ENCODE measurements around the gene NIPBL. TPM values are rescaled to one million over a fixed set of nuclear protein-coding genes. Genes with fewer than 3 reads are reported as not detected.

The NIPBL gene
- total and polyA plus RNA-seq, 2 of the 8 experiments (the other 6 are each of a cell fraction or from before 2014, with no cell fraction given) = 21.1 to 53.5 TPM

DNA sequence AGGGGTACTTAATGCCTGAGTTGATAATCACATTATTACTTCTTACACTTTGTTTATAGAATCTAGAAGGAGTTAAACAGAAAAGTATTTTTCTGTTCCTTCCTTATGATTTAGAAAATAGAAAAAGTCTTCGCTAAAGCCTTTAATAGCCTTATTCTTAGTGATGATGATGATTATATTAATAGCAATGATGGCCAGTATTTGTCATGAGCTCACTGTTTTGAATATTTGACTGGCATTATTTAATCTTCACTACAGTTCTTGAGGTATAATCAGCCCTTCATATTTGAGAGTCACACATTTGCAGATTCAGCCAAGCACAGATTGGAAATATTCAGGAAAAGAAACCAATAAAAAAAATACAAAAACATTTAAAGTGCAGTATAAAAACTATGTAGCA lies 23.3 kb downstream of the NIPBL start:
- H2BK120ac ChIP-seq (replicated peaks; ENCODE audit: low read depth, low read length) = no peak overlapping the region
- DNase-seq (ENCODE audit: low read depth in 1 of 2, low spot score in 2 of 2) = no peak
- H3K79me1 ChIP-seq (ENCODE audit: low read depth, low read length) = no peaks in the 10 kb centered on the region; the same call in none of the 2 replicates
- no peaks in the 10 kb centered on the region for H3K23me2 ChIP-seq (ENCODE audit: low read depth, low read length)
- no peak overlapping the region for H2AK5ac ChIP-seq (ENCODE audit: low read depth, low read length)
- no peak overlapping the region for H3K56ac ChIP-seq (replicated peaks; ENCODE audit: insufficient read length, low read depth, low read length)
- H3K27me3 ChIP-seq (replicated peaks in 1 of 4; ENCODE audit: control insufficient read depth in 3 of 4, extremely low read depth in 1 of 4, insufficient read depth in 3 of 4, low read length in 3 of 4) = no peaks in the 10 kb centered on the region
- no peak overlapping the region for H3K4me3 ChIP-seq (ENCODE audit: extremely low read depth in 1 of 4, insufficient read depth in 2 of 4, low read depth in 3 of 4, low read length in 4 of 4)
- no peaks in the 10 kb centered on the region for H3K36me3 ChIP-seq (ENCODE audit: control insufficient read depth in 2 of 4, insufficient read depth in 4 of 4, low read length in 3 of 4)
- no peak overlapping the region for H3K4ac ChIP-seq (replicated peaks; ENCODE audit: insufficient read length, low read depth, low read length)
- no peak overlapping the region for H3K4me2 ChIP-seq (ENCODE audit: insufficient read depth in 1 of 2, low read depth in 2 of 2, low read length in 2 of 2)
- H2BK12ac ChIP-seq (ENCODE audit: low read depth, low read length) = no peak overlapping the region
- 91% methylated on average over 1 of the region's 1 CpG; no CpG with 5 or more reads in 1 of the 2 experiments for WGBS, 2 experiments (ENCODE audit: extremely low coverage in 1 of 2, insufficient coverage in 1 of 2, insufficient read length in 1 of 2, insufficient replicate concordance in 2 of 2, low coverage in 1 of 2, low lambda C conversion rate in 2 of 2, missing lambda C conversion rate in 1 of 2)
- no peak overlapping the region for H4K5ac ChIP-seq (ENCODE audit: insufficient read length, low read depth, low read length)
- no peak overlapping the region for H2BK5ac ChIP-seq (ENCODE audit: low read depth, low read length)
- H3K23ac ChIP-seq (ENCODE audit: insufficient read length) = no peak overlapping the region
- H3K9me3 ChIP-seq (ENCODE audit: insufficient read depth in 2 of 2, low read depth in 1 of 2, low read length in 1 of 2) = 0 out of 4 replicates have a peak, but pooled peaks cover 0 to 3% of the 10 kb centered on the region in 2 experiments
- H3K27ac ChIP-seq (ENCODE audit: low read depth, low read length) = no peak overlapping the region
- H4K8ac ChIP-seq (ENCODE audit: extremely low read depth, insufficient read depth, low read length) = no peak overlapping the region
- no peak overlapping the region for H3K18ac ChIP-seq (ENCODE audit: extremely low read depth, low read length)
- FAIRE-seq = no peak
- no peak for TF ChIP-seq CTBP2 (IDR thresholded peaks at IDR 0.05; ENCODE audit: borderline replicate concordance, insufficient read depth, insufficient read length, low read length)
- TF ChIP-seq SP1 (IDR thresholded peaks at IDR 0.05; ENCODE audit: low read depth, low read length) = no peak
- no peak for TF ChIP-seq RNF2 (IDR thresholded peaks at IDR 0.05; ENCODE audit: borderline replicate concordance, low read depth, low read length, missing control alignments, poor library complexity, severe bottlenecking)
- TF ChIP-seq BACH1 (IDR thresholded peaks at IDR 0.05; ENCODE audit: low read length) = no peak
- no peak for TF ChIP-seq CBX5 (IDR thresholded peaks at IDR 0.05; ENCODE audit: low read depth, low read length)
- TF ChIP-seq HDAC6 (IDR thresholded peaks at IDR 0.05; ENCODE audit: low read depth, low read length) = no peak
- no peak for TF ChIP-seq POU5F1 (IDR thresholded peaks at IDR 0.05; ENCODE audit: low read depth, low read length)
- TF ChIP-seq ZNF274 (IDR thresholded peaks at IDR 0.05; ENCODE audit: borderline replicate concordance, extremely low read depth, low read length) = no peak
- TF ChIP-seq KDM4A (IDR thresholded peaks at IDR 0.05; ENCODE audit: low read depth, low read length, severe bottlenecking) = no peak
- H3K79me2 ChIP-seq (ENCODE audit: control insufficient read depth in 1 of 2, insufficient read depth in 2 of 2, low read length in 2 of 2) = peaks cover 13 to 100% of the 10 kb centered on the region in 2 experiments
- ChIA-PET POLR2A (ENCODE audit: partially characterized antibody) (no interaction called here), CTCF (ENCODE audit: partially characterized antibody) (no interaction called here)
- no peak overlapping the region for H2BK15ac ChIP-seq (ENCODE audit: low read length)
- H3K4me1 ChIP-seq (replicated peaks in 1 of 4; ENCODE audit: control insufficient read depth in 3 of 4, insufficient read depth in 4 of 4, low read length in 3 of 4) = no peaks in the 10 kb centered on the region
- H4K91ac ChIP-seq (replicated peaks; ENCODE audit: insufficient read length, low read length) = no peak overlapping the region
- peaks cover 3% of the 10 kb centered on the region in 2 experiments for H4K20me1 ChIP-seq (replicated peaks in 1 of 2; ENCODE audit: control insufficient read depth in 1 of 2, insufficient read depth in 2 of 2, low read length in 2 of 2)
- H2AFZ ChIP-seq (ENCODE audit: low read length) = no peak overlapping the region
- no peak overlapping the region for H3K14ac ChIP-seq (ENCODE audit: insufficient read length)
- H3K9ac ChIP-seq (replicated peaks in 1 of 4; ENCODE audit: extremely low read depth in 1 of 4, low read depth in 3 of 4, low read length in 3 of 4) = no peak overlapping the region
- no peak overlapping the region for H2BK20ac ChIP-seq (ENCODE audit: low read length)

Measured in H1 (cell line).